Fibroblast of villous mesenchyme (primary cell): ENCODE data around the gene KCP. TPM values are rescaled to one million over a fixed set of nuclear protein-coding genes. Genes with fewer than 3 reads are reported as not detected.

ENCODE experiments used
- DNase-seq: peaks from one replicate; pipeline ENCODE4 v3.0.0-alpha.2; 2010; ENCODE audit warnings: low read depth
- H3K4me3 ChIP-seq: 2 replicates; pipeline ENCODE4 v1.5.1; 2011; ENCODE audit warnings: low read depth, mild to moderate bottlenecking, low read length
- CTCF ChIP-seq: IDR thresholded peaks from 2 replicates; pipeline ENCODE4 v1.5.1; 2012; ENCODE audit warnings: low read depth, mild to moderate bottlenecking, low read length; ENCODE audit not compliant: insufficient read depth
- total RNA-seq: library from RNA; depleted of rRNA; stranded (reverse); fragments of >200 nt; gene quantifications from 2 replicates; pipeline ENCODE4 v1.2.3, GENCODE V29; 2012

KCP gene
- total RNA-seq, 1 donor, result not detected

GRCh38 chr7:128852537-128853254 lies 57.8 kb downstream of the KCP start:
- H3K4me3 ChIP-seq, result no peak overlapping the region
- TF ChIP-seq CTCF, result no peak
- DNase-seq, result no peak

- no peak overlapping the region for H3K4me3 ChIP-seq
- DNase-seq, result no peak
- no peak for TF ChIP-seq CTCF
These were observed 60.6 kb downstream of the KCP start for GRCh38 chr7:128849804-128850490.

GRCh38 chr7:128849156-128849515 lies 61.4 kb downstream of the KCP start:
- DNase-seq, result no peak
- H3K4me3 ChIP-seq, result no peak overlapping the region
- TF ChIP-seq CTCF, result no peak

GRCh38 chr7:128848289-128849155 lies 62.0 kb downstream of the KCP start:
- no peak for DNase-seq
- H3K4me3 ChIP-seq, result no peak overlapping the region
- no peak for TF ChIP-seq CTCF

- DNase-seq, result no peak
- no peak for TF ChIP-seq CTCF
- no peak overlapping the region for H3K4me3 ChIP-seq
These were observed 62.7 kb downstream of the KCP start for GRCh38 chr7:128847721-128848211.

- no peak for TF ChIP-seq CTCF
These were observed 63.6 kb downstream of the KCP start for GRCh38 chr7:128846781-128847444.

More at GRCh38 chr7:128846781-128847444, 63.6 kb downstream of the KCP start:
- H3K4me3 ChIP-seq, result no peak overlapping the region
- DNase-seq, result no peak
